ENCODE results near the gene DNAJC5. TPM values are rescaled to one million over a fixed set of nuclear protein-coding genes. Genes with fewer than 3 reads are reported as not detected.

Gene DNAJC5
- polyA plus RNA-seq, 1 donor (not counting 4 experiments of a cell fraction or from before 2014, with no cell fraction given), result 43.7 TPM

- TF ChIP-seq EZH2 (IDR thresholded peaks at IDR 0.05; ENCODE audit: low read length) (no peak), CTCF (optimal IDR thresholded peaks at IDR 0.05 in 1 of 3, IDR thresholded peaks at IDR 0.05 in 1 of 3, conservative IDR thresholded peaks at IDR 0.05 in 1 of 3; ENCODE audit: extremely low read depth in 1 of 3, insufficient read depth in 2 of 3, low read length in 3 of 3) (no peak)
- Histone ChIP-seq H3K4me1 (ENCODE audit: control insufficient read depth, extremely low read depth, insufficient read depth, low read length) (peaks cover 21% of the 10 kb centered on the region), H3K4me3 (ENCODE audit: control insufficient read depth in 2 of 3, extremely low read depth in 1 of 3, insufficient read depth in 2 of 3, low read depth in 1 of 3, low read length in 3 of 3) (peak overlapping the region; percentile 73 to 98 (median 82)), H3K27ac (ENCODE audit: control insufficient read depth, insufficient read depth, low read length) (peak overlapping the region; percentile 81), H3K9me3 (ENCODE audit: control insufficient read depth, low read depth, low read length) (no peaks in the 10 kb centered on the region), H2AFZ (ENCODE audit: control insufficient read depth, low read length) (no peak overlapping the region), H3K4me2 (ENCODE audit: control insufficient read depth, extremely low read depth, insufficient read depth, low read depth, low read length) (peak overlapping the region; percentile 88), H3K36me3 (ENCODE audit: control insufficient read depth in 2 of 2, extremely low read depth in 1 of 2, insufficient read depth in 2 of 2, low read length in 2 of 2) (peaks cover 14 to 23% of the 10 kb centered on the region in 2 experiments), H4K20me1 (ENCODE audit: control insufficient read depth, extremely low read depth, insufficient read depth, low read length) (peaks cover 7% of the 10 kb centered on the region), H3K27me3 (ENCODE audit: control insufficient read depth, extremely low read depth, insufficient read depth, low read length) (no peaks in the 10 kb centered on the region), H3K9me1 (ENCODE audit: control insufficient read depth, extremely low read depth, insufficient read depth, low read length) (no peaks in the 10 kb centered on the region), H3K9ac (ENCODE audit: control insufficient read depth, extremely low read depth, insufficient read depth, low read length) (peak overlapping the region; percentile 75), H3K79me2 (ENCODE audit: control insufficient read depth, insufficient read depth, low read length) (peaks cover 28% of the 10 kb centered on the region)
- no peak for FAIRE-seq
- DNase-seq (ENCODE audit: low read depth, low spot score), result peak; percentile 87
- dilution Hi-C loops (cut with MboI; ENCODE audit: extremely low pct_ligation_motif_present, low sequenced_read_pairs), result no loop called here
These were observed 62.9 kb downstream of the DNAJC5 start for GRCh38 chr20:63957690-63958441.

- no peak overlapping the region for H2AFZ ChIP-seq (ENCODE audit: control insufficient read depth, low read length)
- H3K27ac ChIP-seq (ENCODE audit: control insufficient read depth, insufficient read depth, low read length), result no peak overlapping the region
- DNase-seq (ENCODE audit: low read depth, low spot score), result no peak
- no peaks in the 10 kb centered on the region for H3K9me1 ChIP-seq (ENCODE audit: control insufficient read depth, extremely low read depth, insufficient read depth, low read length)
- dilution Hi-C loops (cut with MboI; ENCODE audit: extremely low pct_ligation_motif_present, low sequenced_read_pairs), result no loop called here
- H3K4me2 ChIP-seq (ENCODE audit: control insufficient read depth, extremely low read depth, insufficient read depth, low read depth, low read length), result no peak overlapping the region
- peaks cover 7% of the 10 kb centered on the region for H4K20me1 ChIP-seq (ENCODE audit: control insufficient read depth, extremely low read depth, insufficient read depth, low read length)
- H3K9me3 ChIP-seq (ENCODE audit: control insufficient read depth, low read depth, low read length), result no peaks in the 10 kb centered on the region
- TF ChIP-seq CTCF (optimal IDR thresholded peaks at IDR 0.05 in 1 of 3, IDR thresholded peaks at IDR 0.05 in 1 of 3, conservative IDR thresholded peaks at IDR 0.05 in 1 of 3; ENCODE audit: extremely low read depth in 1 of 3, insufficient read depth in 2 of 3, low read length in 3 of 3) (no peak), EZH2 (IDR thresholded peaks at IDR 0.05; ENCODE audit: low read length) (no peak)
- H3K9ac ChIP-seq (ENCODE audit: control insufficient read depth, extremely low read depth, insufficient read depth, low read length), result no peak overlapping the region
- no peak for FAIRE-seq
- peaks cover 27% of the 10 kb centered on the region for H3K79me2 ChIP-seq (ENCODE audit: control insufficient read depth, insufficient read depth, low read length)
- H3K4me3 ChIP-seq (ENCODE audit: control insufficient read depth in 2 of 3, extremely low read depth in 1 of 3, insufficient read depth in 2 of 3, low read depth in 1 of 3, low read length in 3 of 3), result no peak overlapping the region
- peaks cover 21% of the 10 kb centered on the region for H3K4me1 ChIP-seq (ENCODE audit: control insufficient read depth, extremely low read depth, insufficient read depth, low read length)
- H3K36me3 ChIP-seq (ENCODE audit: control insufficient read depth in 2 of 2, extremely low read depth in 1 of 2, insufficient read depth in 2 of 2, low read length in 2 of 2), result peaks cover 17 to 25% of the 10 kb centered on the region in 2 experiments
- H3K27me3 ChIP-seq (ENCODE audit: control insufficient read depth, extremely low read depth, insufficient read depth, low read length), result no peaks in the 10 kb centered on the region
These were observed 63.5 kb downstream of the DNAJC5 start for GRCh38 chr20:63958471-63958870.
